ENCODE measurements around the gene TMEM45A. TPM values are rescaled to one million over a fixed set of nuclear protein-coding genes. Genes with fewer than 3 reads are reported as not detected.
"Not testable (repeated sequence)": the region's sequence is repeated elsewhere in the genome, so short reads cannot be mapped to it uniquely, and the experiment has no call there.

TMEM45A gene
- total RNA-seq = 1 to 10 TPM; 1.1 to 4.5 TPM

GRCh38 chr3:100492059-100493006 lies at the start of gene TMEM45A:
Gene TMEM45A, plus strand, starts transcription at chr3:100492619. Its CDS starts 62,593 bp downstream, at chr3:100555212.
- peak within 1 kb of the TSS; percentile 48 to 66 for H3K27ac Mint-ChIP-seq
- ATAC-seq (peak; percentile 98 to 99), DNase-seq (ENCODE audit: low spot score) (peak; percentile 93)
- peaks cover 0 to 16% of the 10 kb centered on the region in 2 donors for H3K4me1 Mint-ChIP-seq (ENCODE audit: low read depth in 2 of 2)
- peak within 1 kb of the TSS; percentile 84 for H3K4me3 Mint-ChIP-seq
- no peaks in the 10 kb centered on the region for H3K9me3 Mint-ChIP-seq
- no peaks in the 10 kb centered on the region for H3K36me3 Mint-ChIP-seq
- peaks cover 11 to 24% of the 10 kb centered on the region in 2 donors for H3K27me3 Mint-ChIP-seq

- H3K9me3 Mint-ChIP-seq = peaks cover 4% of the 10 kb centered on the region
- DNase-seq (ENCODE audit: low spot score) = no peak
- peaks cover 0 to 9% of the 10 kb centered on the region in 2 donors for H3K27me3 Mint-ChIP-seq
- no peaks in the 10 kb centered on the region for H3K36me3 Mint-ChIP-seq
- no peaks in the 10 kb centered on the region for H3K4me1 Mint-ChIP-seq (ENCODE audit: low read depth in 2 of 2)
- H3K4me3 Mint-ChIP-seq = no peak overlapping the region
- no peak for ATAC-seq
- H3K27ac Mint-ChIP-seq = no peak overlapping the region
Observed at GRCh38 chr3:100443690-100444089, 48.7 kb upstream of the TMEM45A start.

GRCh38 chr3:100447067-100447466 lies 45.4 kb upstream of the TMEM45A start:
- ATAC-seq; H3K27me3 Mint-ChIP-seq; H3K4me1 Mint-ChIP-seq (ENCODE audit: low read depth in 2 of 2); H3K4me3 Mint-ChIP-seq; DNase-seq (ENCODE audit: low spot score); H3K27ac Mint-ChIP-seq; H3K36me3 Mint-ChIP-seq; H3K9me3 Mint-ChIP-seq: not testable (repeated sequence)

GRCh38 chr3:100448079-100448478 lies 44.3 kb upstream of the TMEM45A start:
- H3K9me3 Mint-ChIP-seq = peaks cover 4% of the 10 kb centered on the region
- no peak overlapping the region for H3K27ac Mint-ChIP-seq
- no peak for ATAC-seq
- H3K4me3 Mint-ChIP-seq = no peak overlapping the region
- DNase-seq (ENCODE audit: low spot score) = no peak
- H3K4me1 Mint-ChIP-seq (ENCODE audit: low read depth in 2 of 2) = no peaks in the 10 kb centered on the region
- peaks cover 0 to 9% of the 10 kb centered on the region in 2 donors for H3K27me3 Mint-ChIP-seq
- no peaks in the 10 kb centered on the region for H3K36me3 Mint-ChIP-seq

- DNase-seq (ENCODE audit: low spot score) (no peak), ATAC-seq (no peak)
- Mint-ChIP-seq H3K4me1 (ENCODE audit: low read depth in 2 of 2) (no peaks in the 10 kb centered on the region), H3K27ac (no peak overlapping the region), H3K9me3 (peaks cover 4% of the 10 kb centered on the region), H3K36me3 (no peaks in the 10 kb centered on the region), H3K4me3 (no peak overlapping the region), H3K27me3 (peaks cover 0 to 9% of the 10 kb centered on the region in 2 donors)
Observed at GRCh38 chr3:100449214-100449613, 43.2 kb upstream of the TMEM45A start.

- Mint-ChIP-seq H3K9me3 (no peaks in the 10 kb centered on the region), H3K4me3 (no peak overlapping the region), H3K36me3 (no peaks in the 10 kb centered on the region), H3K4me1 (ENCODE audit: low read depth in 2 of 2) (no peaks in the 10 kb centered on the region), H3K27me3 (no peaks in the 10 kb centered on the region), H3K27ac (no peak overlapping the region)
- no peak for ATAC-seq
- DNase-seq (ENCODE audit: low spot score) = no peak
Observed at GRCh38 chr3:100454677-100455076, 37.7 kb upstream of the TMEM45A start.

GRCh38 chr3:100455841-100456550 lies 36.4 kb upstream of the TMEM45A start:
- Mint-ChIP-seq H3K27me3 (peaks cover 2% of the 10 kb centered on the region in 2 donors), H3K27ac (no peak overlapping the region), H3K4me3 (no peak overlapping the region), H3K4me1 (ENCODE audit: low read depth in 2 of 2) (no peaks in the 10 kb centered on the region), H3K36me3 (no peaks in the 10 kb centered on the region), H3K9me3 (no peaks in the 10 kb centered on the region)
- DNase-seq (ENCODE audit: low spot score) (no peak), ATAC-seq (peak in 1 of 2 donors; percentile 36)

- DNase-seq (ENCODE audit: low spot score) (no peak), ATAC-seq (no peak)
- no peak overlapping the region for H3K27ac Mint-ChIP-seq
- H3K9me3 Mint-ChIP-seq = no peaks in the 10 kb centered on the region
- no peak overlapping the region for H3K4me3 Mint-ChIP-seq
- no peaks in the 10 kb centered on the region for H3K4me1 Mint-ChIP-seq (ENCODE audit: low read depth in 2 of 2)
- H3K36me3 Mint-ChIP-seq = no peaks in the 10 kb centered on the region
- H3K27me3 Mint-ChIP-seq = peaks cover 5 to 8% of the 10 kb centered on the region in 2 donors
Observed at GRCh38 chr3:100456745-100457144, 35.7 kb upstream of the TMEM45A start.

GRCh38 chr3:100457811-100458210 lies 34.6 kb upstream of the TMEM45A start:
- Mint-ChIP-seq H3K36me3 (no peaks in the 10 kb centered on the region), H3K4me3 (no peak overlapping the region), H3K9me3 (no peaks in the 10 kb centered on the region), H3K27ac (no peak overlapping the region), H3K27me3 (peaks cover 5 to 15% of the 10 kb centered on the region in 2 donors), H3K4me1 (ENCODE audit: low read depth in 2 of 2) (no peaks in the 10 kb centered on the region)
- DNase-seq (ENCODE audit: low spot score) = no peak
- no peak for ATAC-seq

GRCh38 chr3:100458814-100459213 lies 33.6 kb upstream of the TMEM45A start:
- H3K9me3 Mint-ChIP-seq = no peaks in the 10 kb centered on the region
- H3K27me3 Mint-ChIP-seq = peaks cover 10 to 15% of the 10 kb centered on the region in 2 donors
- no peaks in the 10 kb centered on the region for H3K36me3 Mint-ChIP-seq
- H3K4me1 Mint-ChIP-seq (ENCODE audit: low read depth in 2 of 2) = no peaks in the 10 kb centered on the region
- no peak overlapping the region for H3K27ac Mint-ChIP-seq
- ATAC-seq (no peak), DNase-seq (ENCODE audit: low spot score) (no peak)
- no peak overlapping the region for H3K4me3 Mint-ChIP-seq

GRCh38 chr3:100463002-100463401 lies 29.4 kb upstream of the TMEM45A start:
- peaks cover 10 to 15% of the 10 kb centered on the region in 2 donors for H3K27me3 Mint-ChIP-seq
- H3K36me3 Mint-ChIP-seq = no peaks in the 10 kb centered on the region
- ATAC-seq = peak; percentile 72 to 76
- H3K4me3 Mint-ChIP-seq = no peak overlapping the region
- no peaks in the 10 kb centered on the region for H3K9me3 Mint-ChIP-seq
- peaks cover 4 to 7% of the 10 kb centered on the region in 2 donors for H3K4me1 Mint-ChIP-seq (ENCODE audit: low read depth in 2 of 2)
- no peak overlapping the region for H3K27ac Mint-ChIP-seq
- DNase-seq (ENCODE audit: low spot score) = no peak

- H3K4me3 Mint-ChIP-seq = no peak overlapping the region
- H3K27me3 Mint-ChIP-seq = peaks cover 10 to 15% of the 10 kb centered on the region in 2 donors
- DNase-seq (ENCODE audit: low spot score) (no peak), ATAC-seq (no peak)
- H3K9me3 Mint-ChIP-seq = no peaks in the 10 kb centered on the region
- peaks cover 4 to 7% of the 10 kb centered on the region in 2 donors for H3K4me1 Mint-ChIP-seq (ENCODE audit: low read depth in 2 of 2)
- H3K27ac Mint-ChIP-seq = no peak overlapping the region
- H3K36me3 Mint-ChIP-seq = no peaks in the 10 kb centered on the region
Observed at GRCh38 chr3:100463646-100464155, 28.7 kb upstream of the TMEM45A start.

- Mint-ChIP-seq H3K27ac (peak overlapping the region; percentile 34 to 55), H3K36me3 (no peaks in the 10 kb centered on the region), H3K9me3 (no peaks in the 10 kb centered on the region), H3K4me1 (ENCODE audit: low read depth in 2 of 2) (peaks cover 4 to 7% of the 10 kb centered on the region in 2 donors), H3K4me3 (peak overlapping the region; percentile 46), H3K27me3 (peaks cover 7 to 11% of the 10 kb centered on the region in 2 donors)
- peak in 1 of 2 donors; percentile 58 for ATAC-seq
- no peak for DNase-seq (ENCODE audit: low spot score)
Observed at GRCh38 chr3:100465892-100466777, 26.3 kb upstream of the TMEM45A start.
